ENCODE measurements around the gene TMEM254.
"Not testable (repeated sequence)": the region's sequence is repeated elsewhere in the genome, so short reads cannot be mapped to it uniquely, and the experiment has no call there.

The TMEM254 gene

GRCh38 chr10:80078448-80079311, at the start of gene TMEM254:
TMEM254 (plus strand) TSS chr10:80078665; CDS start chr10:80078700, 35 bp downstream.
- in situ Hi-C loops (cut with MboI; ENCODE audit: low sequenced_read_pairs) = no loop called here

- in situ Hi-C loops (cut with MboI; ENCODE audit: low sequenced_read_pairs) = not testable (repeated sequence)
These were observed 49.3 kb upstream of the TMEM254 start for GRCh38 chr10:80029205-80029604.

- in situ Hi-C loops (cut with MboI; ENCODE audit: low sequenced_read_pairs) = not testable (repeated sequence)
These were observed 48.6 kb upstream of the TMEM254 start for GRCh38 chr10:80029865-80030264.

- in situ Hi-C loops (cut with MboI; ENCODE audit: low sequenced_read_pairs) = no loop called here
These were observed 46.0 kb upstream of the TMEM254 start for GRCh38 chr10:80032503-80032902.

- in situ Hi-C loops (cut with MboI; ENCODE audit: low sequenced_read_pairs) = not testable (repeated sequence)
These were observed 43.7 kb upstream of the TMEM254 start for GRCh38 chr10:80034766-80035165.

GRCh38 chr10:80035430-80035829, 43.0 kb upstream of the TMEM254 start:
- in situ Hi-C loops (cut with MboI; ENCODE audit: low sequenced_read_pairs) = not testable (repeated sequence)

GRCh38 chr10:80036921-80037500, 41.5 kb upstream of the TMEM254 start:
- in situ Hi-C loops (cut with MboI; ENCODE audit: low sequenced_read_pairs) = not testable (repeated sequence)

- in situ Hi-C loops (cut with MboI; ENCODE audit: low sequenced_read_pairs) = not testable (repeated sequence)
These were observed 40.2 kb upstream of the TMEM254 start for GRCh38 chr10:80038226-80038625.

- in situ Hi-C loops (cut with MboI; ENCODE audit: low sequenced_read_pairs) = no loop called here
These were observed 37.3 kb upstream of the TMEM254 start for GRCh38 chr10:80041162-80041561.

GRCh38 chr10:80044935-80045334, 33.5 kb upstream of the TMEM254 start:
- in situ Hi-C loops (cut with MboI; ENCODE audit: low sequenced_read_pairs) = not testable (repeated sequence)

GRCh38 chr10:80046629-80047441, 31.6 kb upstream of the TMEM254 start:
- in situ Hi-C loops (cut with MboI; ENCODE audit: low sequenced_read_pairs) = no loop called here

GRCh38 chr10:80050752-80051151, 27.7 kb upstream of the TMEM254 start:
- in situ Hi-C loops (cut with MboI; ENCODE audit: low sequenced_read_pairs) = no loop called here

GRCh38 chr10:80051993-80052392, 26.5 kb upstream of the TMEM254 start:
- in situ Hi-C loops (cut with MboI; ENCODE audit: low sequenced_read_pairs) = no loop called here

- in situ Hi-C loops (cut with MboI; ENCODE audit: low sequenced_read_pairs) = no loop called here
These were observed 22.7 kb upstream of the TMEM254 start for GRCh38 chr10:80055760-80056159.

GRCh38 chr10:80057171-80057570, 21.3 kb upstream of the TMEM254 start:
- in situ Hi-C loops (cut with MboI; ENCODE audit: low sequenced_read_pairs) = no loop called here

- in situ Hi-C loops (cut with MboI; ENCODE audit: low sequenced_read_pairs) = no loop called here
These were observed 14.2 kb upstream of the TMEM254 start for GRCh38 chr10:80064120-80064886.

GRCh38 chr10:80066809-80067208, 11.7 kb upstream of the TMEM254 start:
- in situ Hi-C loops (cut with MboI; ENCODE audit: low sequenced_read_pairs) = no loop called here

- in situ Hi-C loops (cut with MboI; ENCODE audit: low sequenced_read_pairs) = not testable (repeated sequence)
These were observed 10.6 kb upstream of the TMEM254 start for GRCh38 chr10:80067821-80068220.

GRCh38 chr10:80068270-80068669, 10.2 kb upstream of the TMEM254 start:
- in situ Hi-C loops (cut with MboI; ENCODE audit: low sequenced_read_pairs) = no loop called here

- in situ Hi-C loops (cut with MboI; ENCODE audit: low sequenced_read_pairs) = no loop called here
These were observed 8.4 kb upstream of the TMEM254 start for GRCh38 chr10:80070057-80070456.

- in situ Hi-C loops (cut with MboI; ENCODE audit: low sequenced_read_pairs) = no loop called here
These were observed 5.9 kb upstream of the TMEM254 start for GRCh38 chr10:80072584-80072983.

Data from HL-60/S4 (cell line).